Measurements from ENCODE around the gene CERCAM. TPM values are rescaled to one million over a fixed set of nuclear protein-coding genes. Genes with fewer than 3 reads are reported as not detected.

Gene CERCAM
- total and polyA plus RNA-seq, 4 experiments from 2014 or later = 0.29 to 0.64 (median 0.38) TPM; not detected in 1

- Histone ChIP-seq H3K36me3 (ENCODE audit: insufficient read depth, low read length) (peaks cover 58% of the 10 kb centered on the region), H3K27me3 (ENCODE audit: insufficient read depth, low read length) (no peaks in the 10 kb centered on the region), H3K4me3 (ENCODE audit: low read length in 2 of 2) (no peak overlapping the region), H3K4me1 (ENCODE audit: insufficient read depth, low read length) (no peaks in the 10 kb centered on the region), H3K27ac (ENCODE audit: low read depth, low read length) (no peak overlapping the region), H3K9me3 (ENCODE audit: control insufficient read depth in 1 of 2, low read length in 2 of 2) (no peaks in the 10 kb centered on the region)
- CTCF ChIA-PET (ENCODE audit: partially characterized antibody) = interaction anchor here (1.4 kb wide), 1 partner anchor 124 kb away, joined by 3 read pairs; no protein-coding TSS in a partner anchor
- intact Hi-C loops (cut with micrococcal nuclease) = no loop called here
- no peaks in the 10 kb centered on the region for H3K9me3 Mint-ChIP-seq
- POLR2A ChIA-PET (ENCODE audit: partially characterized antibody) = no interaction called here
- no peaks in the 10 kb centered on the region for H3K27me3 Mint-ChIP-seq
- no peak overlapping the region for H3K4me3 Mint-ChIP-seq
- no peaks in the 10 kb centered on the region for H3K4me1 Mint-ChIP-seq
- no peak for DNase-seq
- H3K27ac Mint-ChIP-seq = peak overlapping the region in 3 of 7 donors; percentile 19 to 60 (median 43)
- H3K36me3 Mint-ChIP-seq = peaks cover 55 to 76% of the 10 kb centered on the region in 2 donors
Observed at GRCh38 chr9:128486201-128486600, 65.5 kb downstream of the CERCAM start.

Small RNAs within 50 kb of the gene (microRNA-seq; reads per million reads assigned to microRNA genes)
- not detected for gene MIR219B (ENCODE audit: borderline microRNAs expressed, borderline number of aligned reads, borderline replicate concordance)

Other genes starting within 250 kb of the CERCAM start
- 100 to 1,000 TPM; 156 to 165 TPM for gene CIZ1, start 229.3 kb upstream of the CERCAM start, total RNA-seq
- gene CIZ1, start 229.3 kb upstream of the CERCAM start, polyA plus RNA-seq = 10 to 100 TPM in 1 of 2 donors, 1 to 10 TPM in 1; 3.1 to 38.9 TPM
- gene DNM1, start 217.5 kb upstream of the CERCAM start, total RNA-seq = 1 to 10 TPM; 1.4 to 2.2 TPM
- not detected for gene DNM1, start 217.5 kb upstream of the CERCAM start, polyA plus RNA-seq
- 10 to 100 TPM; 76.4 to 82.4 TPM for gene GOLGA2, start 144.8 kb upstream of the CERCAM start, total RNA-seq
- gene GOLGA2, start 144.8 kb upstream of the CERCAM start, polyA plus RNA-seq = 10 to 100 TPM in 1 of 2 donors, 1 to 10 TPM in 1; 1.4 to 10.5 TPM
- 10 to 100 TPM; 11.5 to 14.9 TPM for gene SWI5, start 144.6 kb upstream of the CERCAM start, total RNA-seq
- gene SWI5, start 144.6 kb upstream of the CERCAM start, polyA plus RNA-seq = 10 to 100 TPM; 25.5 to 30.7 TPM
- 10 to 100 TPM; 19.6 to 19.8 TPM for gene TRUB2, start 98.4 kb upstream of the CERCAM start, total RNA-seq
- 10 to 100 TPM; 22.8 to 27.4 TPM for gene TRUB2, start 98.4 kb upstream of the CERCAM start, polyA plus RNA-seq
- gene COQ4, start 98.0 kb upstream of the CERCAM start, total RNA-seq = 10 to 100 TPM; 50.0 to 51.3 TPM
- 10 to 100 TPM; 34.8 to 42.6 TPM for gene COQ4, start 98.0 kb upstream of the CERCAM start, polyA plus RNA-seq
- 10 to 100 TPM; 13.9 to 16.3 TPM for gene SLC27A4, start 80.3 kb upstream of the CERCAM start, total RNA-seq
- gene SLC27A4, start 80.3 kb upstream of the CERCAM start, polyA plus RNA-seq = 1 to 10 TPM; 5.4 to 8.6 TPM
- gene URM1, start 49.5 kb upstream of the CERCAM start, total RNA-seq = 10 to 100 TPM; 44.1 to 45.5 TPM
- 10 to 100 TPM; 50.5 to 50.8 TPM for gene URM1, start 49.5 kb upstream of the CERCAM start, polyA plus RNA-seq
- gene ODF2, start 35.1 kb downstream of the CERCAM start, total RNA-seq = 10 to 100 TPM; 32.3 to 33.6 TPM
- 10 to 100 TPM in 1 of 2 donors, 1 to 10 TPM in 1; 10.0 to 24.6 TPM for gene ODF2, start 35.1 kb downstream of the CERCAM start, polyA plus RNA-seq
- gene GLE1, start 83.9 kb downstream of the CERCAM start, total RNA-seq = 10 to 100 TPM; 31.1 to 32.2 TPM
- 10 to 100 TPM; 22.4 to 31.4 TPM for gene GLE1, start 83.9 kb downstream of the CERCAM start, polyA plus RNA-seq
- gene SPTAN1, start 131.7 kb downstream of the CERCAM start, total RNA-seq = 100 to 1,000 TPM; 593 to 595 TPM
- 100 to 1,000 TPM in 1 of 2 donors, 10 to 100 TPM in 1; 14.0 to 194 TPM for gene SPTAN1, start 131.7 kb downstream of the CERCAM start, polyA plus RNA-seq
- 1 to 10 TPM; 4.3 to 4.6 TPM for gene DYNC2I2, start 236.0 kb downstream of the CERCAM start, total RNA-seq
- 1 to 10 TPM; 1.7 to 2.4 TPM for gene DYNC2I2, start 236.0 kb downstream of the CERCAM start, polyA plus RNA-seq

Data from CD4-positive, alpha-beta memory T cell (primary cell).